Effector CD4-positive, alpha-beta T cell (primary cell): ENCODE measurements around the gene ZDHHC11B.
"Not testable (repeated sequence)": the region's sequence is repeated elsewhere in the genome, so short reads cannot be mapped to it uniquely, and the experiment has no call there.

Experiments used
- DNase-seq: peaks from one replicate; pipeline ENCODE4 v3.0.0-alpha.2; 2020

The ZDHHC11B gene

DNA sequence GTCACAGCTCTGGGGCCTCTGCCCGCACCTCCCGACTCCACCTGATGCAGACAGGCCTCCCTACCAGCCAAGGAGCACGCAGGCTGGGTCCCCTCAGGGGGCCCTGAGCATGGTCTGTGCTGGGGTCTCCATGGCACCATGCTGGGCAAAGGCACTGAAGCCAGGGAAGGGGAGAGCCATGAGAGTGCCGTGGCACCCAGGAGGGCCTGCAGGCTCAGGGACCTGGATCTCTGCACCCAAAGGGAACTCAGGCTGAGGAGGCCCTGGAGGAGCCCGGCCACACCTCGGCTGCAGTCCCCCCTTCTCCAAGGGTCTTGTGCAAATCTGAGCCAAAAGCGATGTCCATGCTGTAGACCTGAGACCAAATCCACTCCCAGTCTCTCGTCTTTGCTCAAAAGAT is 32.5 kb downstream of the ZDHHC11B start:
- DNase-seq, result not testable (repeated sequence)

DNA sequence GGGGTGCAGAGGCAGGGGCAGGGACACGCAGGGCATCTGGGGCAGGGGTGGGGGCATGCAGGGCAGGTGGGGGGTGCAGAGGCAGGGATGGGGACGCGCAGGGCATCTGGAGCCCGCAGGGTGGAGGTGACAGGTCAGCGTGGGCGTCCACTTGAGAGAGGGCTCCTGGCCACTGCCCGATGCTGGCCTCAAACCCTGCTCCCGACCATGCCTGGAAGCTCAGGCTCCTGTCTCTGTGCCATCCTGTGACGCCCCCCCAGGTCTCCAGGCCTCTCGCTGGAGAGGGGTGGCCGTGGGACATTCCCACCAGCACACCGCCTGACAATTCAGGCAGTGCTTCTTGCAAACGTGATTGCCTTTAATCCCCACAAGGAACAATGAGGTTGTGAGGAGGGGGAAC is 33.0 kb downstream of the ZDHHC11B start:
- no peak for DNase-seq

DNA sequence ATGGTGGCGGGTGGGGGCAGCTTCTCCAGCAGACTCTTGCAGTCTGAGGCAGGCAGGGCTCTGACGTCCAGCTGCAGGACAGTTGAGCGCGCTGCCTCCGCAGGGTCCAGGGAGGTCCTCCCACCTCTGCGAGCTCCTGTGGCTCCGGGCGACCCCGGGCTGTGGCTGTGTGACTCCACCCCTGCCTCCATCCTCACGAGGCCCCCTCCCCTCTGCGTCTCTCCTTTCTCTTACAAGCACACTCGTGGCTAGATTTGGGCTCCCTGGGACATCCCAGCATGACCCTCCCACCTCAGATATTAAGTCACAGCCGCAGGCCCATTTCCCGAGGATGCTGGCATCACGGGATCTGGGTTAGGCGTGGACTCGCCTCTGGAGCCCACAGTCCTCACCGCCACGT is 34.3 kb downstream of the ZDHHC11B start:
- DNase-seq, result not testable (repeated sequence)

DNA sequence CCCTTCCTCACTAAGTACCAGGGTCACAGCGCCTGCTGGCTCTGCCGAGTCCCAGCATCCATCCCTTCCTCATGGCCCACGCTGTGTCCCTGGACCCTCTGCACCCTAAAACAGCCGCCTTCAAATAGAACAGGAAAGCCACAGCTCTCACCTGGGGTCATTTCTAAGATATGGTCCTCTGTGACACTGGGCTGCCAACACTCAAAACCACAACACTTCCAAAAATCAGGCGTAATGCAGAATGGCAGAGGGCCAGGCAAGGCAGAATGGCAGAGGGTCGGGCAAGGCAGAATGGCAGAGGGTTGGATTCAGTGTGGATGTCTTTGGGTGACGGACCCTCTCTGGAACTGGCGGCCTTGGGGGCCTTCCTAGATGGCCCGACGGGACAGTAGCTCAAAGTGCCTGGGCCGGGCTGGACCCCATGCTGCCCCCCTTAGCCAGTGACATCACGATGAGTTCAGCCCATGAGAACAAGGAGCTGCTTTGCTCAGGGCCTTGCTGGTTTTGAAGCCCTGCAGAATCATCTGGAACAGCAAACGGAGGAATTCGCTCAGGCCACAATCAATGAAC is 35.3 kb downstream of the ZDHHC11B start:
- no peak for DNase-seq

DNA sequence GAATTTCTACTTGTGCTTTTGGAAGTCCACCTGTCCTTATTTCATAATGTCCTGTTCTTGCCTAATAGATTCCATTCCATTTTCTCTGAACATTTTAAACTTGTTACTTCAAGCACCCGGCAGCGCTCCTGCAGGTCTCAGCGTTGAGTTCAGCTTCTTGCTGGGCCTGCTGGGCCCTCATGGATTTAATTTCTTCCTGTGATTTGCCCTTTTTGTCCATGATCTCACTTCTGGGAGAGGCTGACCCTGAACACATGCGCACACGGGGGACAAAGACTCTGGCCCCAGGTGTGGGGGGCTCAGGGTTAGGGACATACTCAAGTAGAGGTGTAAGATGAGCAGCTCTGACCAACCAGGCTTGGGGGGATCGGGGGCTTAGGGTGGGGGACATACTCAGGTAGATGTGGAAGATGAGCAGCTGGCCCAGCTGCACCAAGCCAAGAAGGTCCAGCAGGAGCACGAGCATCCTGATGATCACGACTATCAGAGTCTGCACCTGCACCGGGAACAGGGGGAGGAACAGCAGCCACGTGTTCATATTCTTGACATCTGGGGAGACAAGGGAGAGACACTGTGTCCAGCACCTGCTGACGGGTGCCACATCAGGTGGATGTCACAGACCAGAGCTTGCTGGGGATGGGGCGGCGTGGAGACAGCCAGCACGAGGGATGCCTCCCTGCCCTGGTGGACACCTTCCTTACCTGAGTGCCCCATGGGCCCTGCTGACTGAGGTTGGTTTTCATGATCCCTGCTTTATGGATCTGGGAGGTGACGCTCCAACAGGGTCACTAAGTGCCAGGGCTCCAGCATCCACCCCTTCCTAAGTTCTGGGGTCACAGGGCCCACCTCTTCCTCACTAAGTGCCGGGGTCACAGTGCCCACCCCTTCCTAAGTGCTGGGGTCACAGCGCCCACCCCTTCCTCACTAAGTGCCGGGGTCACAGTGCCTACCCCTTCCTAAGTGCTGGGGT is 36.2 kb downstream of the ZDHHC11B start:
- DNase-seq, result not testable (repeated sequence)

DNA sequence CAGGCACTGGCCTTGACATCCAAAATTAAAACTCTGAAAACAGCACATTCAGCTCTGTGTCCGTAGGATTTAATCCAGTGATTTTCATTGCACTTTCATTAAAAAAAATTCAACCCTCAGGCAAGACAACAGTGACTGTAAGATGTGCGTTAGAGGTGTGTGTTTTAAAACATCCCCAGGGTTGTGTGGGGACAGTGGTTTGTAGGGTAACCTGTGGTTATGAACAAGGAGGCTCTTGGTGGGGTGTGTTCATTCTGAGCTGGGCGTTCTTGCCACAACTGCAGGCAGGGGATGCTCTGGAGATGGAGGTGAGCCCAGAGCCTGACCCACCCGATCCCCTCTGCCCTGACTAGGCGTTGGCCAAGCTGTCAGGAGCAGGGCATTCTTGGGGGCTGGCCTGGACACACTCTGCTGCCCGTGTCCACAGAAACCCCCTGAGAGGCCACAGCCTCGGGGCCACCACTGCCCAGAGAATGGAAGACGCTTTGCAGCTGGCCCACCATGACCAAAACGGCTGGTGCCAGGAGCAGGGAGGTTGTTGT is 37.2 kb downstream of the ZDHHC11B start:
- DNase-seq, result not testable (repeated sequence)

DNA sequence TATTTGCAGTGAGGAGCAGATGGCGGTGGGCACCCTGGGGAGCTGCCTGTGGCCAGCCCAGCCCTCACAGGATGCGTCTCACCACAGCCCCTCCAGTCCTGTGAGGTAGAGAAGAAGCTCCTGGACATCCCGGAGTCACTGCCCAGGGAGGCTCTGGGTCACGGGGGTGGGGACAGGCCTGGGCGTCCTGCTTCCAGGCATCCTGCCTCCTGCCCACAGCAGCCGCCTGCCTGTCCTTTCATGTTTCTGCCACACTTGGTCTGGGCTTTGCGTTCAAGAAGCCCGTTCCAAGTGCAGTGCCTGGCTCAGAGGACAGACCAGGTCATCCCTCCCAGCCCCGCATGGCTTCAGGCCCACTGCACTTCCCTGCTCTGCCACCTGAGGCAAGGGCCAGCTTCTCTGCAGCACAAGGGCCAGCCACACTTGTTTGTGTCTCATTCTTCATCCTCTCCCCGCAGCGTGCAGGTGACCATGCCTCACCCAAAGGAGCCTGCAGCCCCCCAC is 38.2 kb downstream of the ZDHHC11B start:
- DNase-seq, result no peak

DNA sequence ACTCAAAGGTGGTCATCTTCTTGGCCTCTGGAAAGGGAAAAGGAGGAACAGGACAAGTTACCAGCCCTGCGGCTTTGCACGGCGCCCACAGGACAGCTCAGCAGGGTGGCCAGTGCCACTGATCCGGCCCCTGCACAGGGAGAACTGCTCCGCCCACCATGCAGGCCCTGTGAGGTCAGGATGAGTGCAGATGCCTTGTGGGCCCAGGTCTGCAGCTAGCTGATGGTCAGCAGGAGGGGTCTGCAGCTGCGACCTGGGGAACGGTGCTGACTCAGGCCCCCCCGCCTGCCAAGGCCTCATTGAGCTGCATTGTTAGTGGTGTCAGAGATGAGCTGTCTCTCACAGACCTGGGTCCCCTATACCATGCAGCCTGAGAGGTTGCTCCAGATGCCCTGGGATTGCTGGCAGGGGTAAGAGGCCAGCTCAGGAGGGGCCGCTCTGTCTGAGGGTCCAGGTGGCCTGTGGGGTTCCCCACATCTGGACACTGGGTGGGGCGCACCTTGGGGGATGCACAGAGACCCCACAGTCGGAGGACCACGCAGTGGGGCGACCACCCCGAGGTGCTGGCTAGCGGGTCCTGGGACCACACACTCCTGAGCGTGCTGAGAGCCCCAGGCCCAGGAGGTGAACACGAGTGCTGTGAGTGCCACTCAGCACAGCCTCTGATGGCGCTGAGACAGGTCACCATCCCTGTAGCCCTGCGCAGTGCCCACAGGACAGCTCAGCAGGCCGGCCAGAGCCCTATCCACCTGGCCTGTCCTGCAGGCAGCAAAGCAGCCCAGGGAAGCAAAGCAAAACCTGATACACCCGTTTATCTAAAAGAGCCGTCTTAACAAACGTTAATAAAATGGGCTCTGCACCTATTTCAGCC is 39.0 kb downstream of the ZDHHC11B start:
- DNase-seq, result not testable (repeated sequence)

DNA sequence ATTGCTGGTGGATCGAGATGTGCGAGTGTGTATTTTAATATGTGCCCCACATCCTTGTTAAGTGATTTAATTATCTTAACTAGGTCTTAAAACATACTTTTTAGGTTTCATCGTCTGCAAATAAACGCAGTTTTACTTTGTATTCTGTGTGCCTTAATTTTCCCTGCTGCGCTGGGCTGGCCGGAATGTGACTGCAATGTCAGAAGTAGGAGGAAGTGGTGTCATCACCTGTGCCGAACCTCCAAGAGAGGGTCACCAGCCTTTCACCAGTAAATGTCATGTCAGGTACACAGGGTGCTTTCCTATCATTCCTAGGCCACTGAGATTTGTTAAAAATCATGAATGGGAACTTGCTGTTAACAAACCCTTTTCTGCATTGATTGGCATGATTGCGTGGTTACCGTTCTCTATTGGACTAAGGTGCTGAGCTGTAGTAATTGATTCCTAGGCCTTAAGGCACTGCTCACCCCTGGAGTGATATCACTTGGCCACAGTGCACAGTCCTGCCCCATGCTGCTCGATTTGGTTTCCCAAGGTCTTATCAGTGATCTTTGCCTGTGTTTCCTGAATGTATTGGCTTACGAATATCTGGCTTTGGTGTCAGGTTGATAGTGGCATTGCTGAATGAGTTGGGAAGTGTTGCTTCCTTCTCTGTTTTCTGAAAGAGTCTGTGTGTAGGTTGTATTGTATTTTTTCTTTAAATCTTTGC is 40.7 kb downstream of the ZDHHC11B start:
- DNase-seq, result not testable (repeated sequence)

DNA sequence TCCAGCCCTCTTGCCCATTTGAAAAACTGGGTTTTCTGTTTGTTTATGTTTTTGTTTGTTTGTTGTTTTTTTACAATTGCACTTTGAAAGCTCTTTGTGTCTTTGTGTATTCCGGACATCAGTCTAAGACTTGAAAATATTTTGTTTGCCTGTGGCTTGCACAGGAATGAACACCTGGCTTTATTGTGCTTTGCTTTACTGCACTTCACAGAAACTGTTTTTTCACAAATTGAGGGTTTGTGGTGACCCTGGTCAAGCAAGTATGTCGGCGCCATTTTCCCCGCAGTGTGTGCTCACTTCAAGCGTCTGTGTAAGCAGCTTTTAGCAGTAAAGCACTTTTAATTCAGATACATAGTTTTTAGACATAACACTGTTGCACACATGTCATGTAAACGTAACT is 42.3 kb downstream of the ZDHHC11B start:
- not testable (repeated sequence) for DNase-seq

DNA sequence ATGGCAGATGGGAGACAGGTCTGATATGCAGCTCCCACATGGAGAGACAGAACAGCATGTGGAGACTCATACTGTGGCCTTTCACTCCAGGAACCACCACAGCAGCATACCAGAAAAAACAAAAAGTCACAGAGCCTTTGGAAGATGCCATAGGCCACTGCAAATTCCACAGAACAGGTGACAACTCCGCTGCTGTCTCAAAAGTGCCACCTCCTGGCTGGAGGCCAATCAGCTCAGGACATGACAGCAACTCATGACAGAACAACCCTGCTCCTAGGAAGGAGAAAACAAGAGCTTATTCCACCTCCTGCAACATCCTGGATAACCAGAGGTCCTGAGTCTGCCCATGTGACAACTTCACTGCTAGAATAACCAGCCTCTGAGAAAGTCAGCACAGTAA is 50.4 kb downstream of the ZDHHC11B start:
- DNase-seq, result not testable (repeated sequence)

DNA sequence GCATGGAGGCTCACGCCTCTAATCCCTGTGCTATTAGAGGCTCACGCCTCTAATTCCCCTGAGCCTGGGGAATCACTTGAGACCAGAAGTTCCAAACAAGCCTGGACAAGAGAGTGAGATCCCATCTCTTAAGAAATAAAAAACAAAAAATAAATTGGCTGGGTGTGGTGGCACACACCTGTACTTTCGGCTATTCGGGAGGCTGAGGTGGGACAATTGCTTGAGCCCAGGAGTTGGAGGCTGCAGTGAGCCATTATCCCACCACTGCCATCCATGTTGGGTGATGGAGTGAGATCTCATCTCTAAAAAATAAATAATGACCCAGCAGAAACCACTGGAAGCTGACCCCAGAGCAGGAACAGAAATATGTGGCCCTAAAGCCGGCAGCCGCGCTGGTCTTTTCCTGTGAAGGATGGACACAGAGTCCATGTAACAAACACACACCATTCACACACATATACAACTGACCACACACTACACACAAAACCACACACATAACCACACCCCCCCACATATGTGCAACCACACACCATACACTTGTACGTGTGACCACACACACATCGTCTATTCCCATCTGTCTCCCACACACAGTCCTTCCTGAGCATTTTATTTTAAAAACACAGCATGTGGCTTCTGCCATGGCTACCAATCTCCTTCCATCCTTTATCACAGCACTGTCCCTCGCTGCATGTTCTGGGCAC is 51.6 kb downstream of the ZDHHC11B start:
- DNase-seq, result not testable (repeated sequence)

DNA sequence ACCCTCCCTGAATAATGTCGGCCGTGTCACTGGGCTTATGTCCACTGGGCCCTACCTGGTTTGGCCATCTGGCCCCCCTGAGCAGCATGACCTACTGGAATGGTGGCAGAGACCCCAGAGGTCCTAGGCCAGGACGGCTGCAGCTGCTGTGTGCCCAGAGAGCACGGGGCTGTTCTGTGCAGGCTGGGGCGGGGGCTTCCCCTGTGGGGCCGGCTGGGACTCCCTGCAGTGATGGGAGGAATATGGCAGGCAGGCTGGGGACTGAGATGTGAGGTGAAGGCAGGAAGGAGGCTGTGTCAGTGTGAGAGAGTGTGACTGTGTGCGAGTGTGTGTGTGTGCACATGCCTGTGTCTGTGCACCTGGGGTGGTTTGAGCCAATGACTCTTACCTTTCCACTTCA is 55.3 kb downstream of the ZDHHC11B start:
- not testable (repeated sequence) for DNase-seq

DNA sequence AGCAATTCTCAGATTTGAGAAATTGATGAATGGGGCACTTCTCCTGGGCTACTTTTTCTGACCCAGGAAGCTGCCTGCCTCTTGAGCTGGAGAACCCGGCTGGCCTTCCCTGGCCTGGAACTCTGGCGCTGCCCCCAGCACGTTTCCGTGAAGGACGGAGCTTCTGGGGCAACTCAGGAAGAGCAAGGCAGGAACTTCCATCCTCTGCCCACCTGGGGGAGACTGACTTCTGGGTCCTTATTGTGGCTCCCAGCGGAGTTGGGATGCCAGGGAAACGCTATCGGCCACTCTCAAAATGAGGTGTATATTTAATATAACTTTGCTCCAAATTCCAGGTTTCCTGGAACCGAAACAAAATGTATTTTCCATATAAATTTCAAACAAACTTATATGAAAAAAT is 57.4 kb downstream of the ZDHHC11B start:
- not testable (repeated sequence) for DNase-seq

DNA sequence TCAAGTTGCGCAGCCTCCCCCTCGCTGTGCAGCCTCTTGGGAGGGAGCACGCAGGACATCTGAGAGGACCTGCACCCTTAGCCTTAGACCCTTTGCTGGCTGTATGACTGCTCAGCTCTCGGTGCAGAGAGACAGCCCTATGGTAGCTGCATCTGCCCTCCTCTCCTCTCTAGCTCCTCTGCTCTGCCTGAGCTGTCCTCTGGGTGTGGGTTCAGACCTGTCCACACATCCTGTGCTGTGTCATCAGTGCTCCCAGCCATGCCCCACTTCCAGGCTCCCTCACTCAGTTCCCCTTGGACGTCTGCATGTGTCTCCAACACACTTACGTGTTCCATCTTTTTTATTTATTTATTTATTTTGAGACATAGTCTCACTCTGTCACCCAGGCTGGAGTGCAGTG is 60.7 kb downstream of the ZDHHC11B start:
- DNase-seq, result not testable (repeated sequence)

DNA sequence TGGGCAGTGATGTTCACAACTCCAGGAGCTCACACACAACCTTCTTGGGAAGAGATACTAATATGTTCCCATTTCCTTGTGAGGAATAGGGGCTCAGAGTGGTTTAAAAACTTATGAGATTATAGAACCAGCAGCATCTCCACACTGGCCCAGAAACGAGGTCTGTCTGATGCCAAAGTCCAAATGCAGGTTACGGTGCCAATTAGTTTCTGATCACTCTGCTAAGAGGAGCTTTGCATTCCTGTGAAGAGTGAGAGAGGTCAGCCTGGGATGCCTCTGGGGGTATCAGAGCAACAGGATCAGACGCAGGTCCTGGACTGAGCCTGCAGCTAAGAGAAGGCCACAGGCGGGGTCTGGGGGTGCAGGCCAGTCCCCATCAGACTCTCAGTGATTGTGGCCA is 61.2 kb downstream of the ZDHHC11B start:
- not testable (repeated sequence) for DNase-seq

DNA sequence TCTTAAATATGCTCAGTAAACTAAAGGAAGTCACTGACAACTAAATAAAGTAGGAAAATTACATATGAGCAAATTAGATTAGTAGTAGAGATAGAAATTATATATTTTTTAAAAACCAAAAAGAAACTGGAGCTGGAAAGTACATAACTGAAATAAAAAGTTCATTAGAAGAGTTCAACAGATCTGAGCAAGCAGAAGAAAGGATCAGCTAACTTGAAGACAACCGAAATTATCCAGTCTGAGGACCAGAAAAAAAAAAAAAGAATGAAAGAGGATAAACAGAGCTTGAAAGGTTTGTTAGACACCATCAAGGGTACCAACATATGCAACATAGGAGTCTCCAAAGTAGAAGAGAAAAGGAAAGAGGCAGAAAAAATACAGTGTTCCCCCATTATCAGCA is 65.2 kb downstream of the ZDHHC11B start:
- not testable (repeated sequence) for DNase-seq

DNA sequence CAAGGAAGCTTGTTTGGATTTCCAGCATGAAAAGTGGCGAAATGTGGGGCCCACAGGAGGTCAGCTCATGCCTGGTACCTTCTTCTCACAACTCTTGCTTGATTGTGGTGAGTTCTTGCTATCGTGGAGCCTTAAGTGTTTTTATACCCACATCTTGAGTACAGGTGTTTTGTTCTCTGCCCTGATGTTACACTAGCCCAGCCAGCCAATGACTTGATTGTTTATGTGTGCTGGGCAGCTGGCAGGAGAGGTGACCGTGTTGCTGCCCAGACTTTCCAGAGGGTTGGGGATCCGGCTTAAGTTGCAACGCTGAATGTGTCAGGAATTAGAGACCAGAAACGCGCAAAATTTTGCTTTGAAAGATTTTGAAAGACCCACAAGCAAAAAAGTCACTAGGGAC is 67.4 kb downstream of the ZDHHC11B start:
- no peak for DNase-seq

DNA sequence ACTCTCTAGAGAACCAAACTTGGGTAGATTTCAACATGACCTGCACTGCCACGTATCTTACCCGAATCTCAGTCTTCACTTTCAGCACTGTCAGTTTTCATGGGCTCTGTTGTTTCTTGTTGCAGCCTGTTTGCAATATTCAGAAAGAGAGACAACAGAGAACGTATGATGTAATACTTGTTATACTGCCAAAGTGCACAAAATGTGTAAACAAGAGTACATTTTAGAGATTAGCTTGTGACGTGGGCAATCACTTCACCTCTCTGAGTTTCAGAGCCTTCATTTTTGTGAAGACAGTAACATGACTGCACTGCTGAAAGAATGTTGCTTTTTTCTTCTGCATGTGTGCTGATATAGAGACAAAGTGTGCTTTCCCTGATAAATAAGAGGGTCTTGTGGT is 67.8 kb downstream of the ZDHHC11B start:
- not testable (repeated sequence) for DNase-seq

DNA sequence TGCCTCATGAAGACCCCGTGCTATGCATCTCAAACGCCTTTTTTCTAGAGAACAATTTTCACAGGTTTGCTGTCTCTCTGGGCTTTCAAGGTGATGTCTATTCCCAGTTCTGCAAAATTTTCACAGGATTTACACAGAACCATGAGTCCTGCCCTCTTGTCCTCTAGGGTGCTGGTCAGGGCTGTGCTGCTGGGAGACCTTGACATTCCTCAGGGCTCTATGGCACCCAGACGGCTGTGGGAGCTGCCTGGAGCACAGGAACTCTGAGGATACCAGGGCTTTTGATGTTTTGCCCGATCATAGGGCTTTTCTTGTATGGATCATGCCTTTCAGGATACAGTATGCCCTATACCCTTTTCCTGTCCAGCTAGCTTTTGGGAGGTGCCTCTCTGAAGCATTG is 68.9 kb downstream of the ZDHHC11B start:
- DNase-seq, result not testable (repeated sequence)
